PC-3 (cell line): ENCODE measurements around the gene ZBTB46. TPM values are rescaled to one million over a fixed set of nuclear protein-coding genes. Genes with fewer than 3 reads are reported as not detected.

Source experiments
- ATAC-seq: fragments of 200-7000 bp; cut with Tn5 transposase; 2 replicates; pipeline ENCODE4 v1.9.1; 2020; ENCODE audit warnings: mild to moderate bottlenecking, moderate library complexity
- BruUV-seq: library from RNA; stranded (reverse); fragments of 400-500 nt; replicated peaks from 2 replicates; lab custom pipeline; 2021; lab: Mats Ljungman, UMichigan
- CTCF ChIA-PET: fragments of 300-600 bp; sonication (Branson Sonifier 250); formaldehyde crosslinking; loops from one replicate; lab custom pipeline; 2022; ENCODE audit warnings: antibody characterized with exemption; lab: Charles Lee
- POLR2A ChIA-PET: fragments of 300-600 bp; sonication (Branson Sonifier 250); formaldehyde crosslinking; loops from one replicate; lab custom pipeline; 2022; ENCODE audit warnings: antibody characterized with exemption; ENCODE audit not compliant: unreplicated experiment; lab: Charles Lee
- DNase-seq: peaks from one replicate; pipeline ENCODE4 v3.0.0-alpha.2; 2015
- H2AFZ ChIP-seq: fragments of 300-600 bp; sonication (generic); 2 replicates; pipeline ENCODE4 v1.6.0; 2016; ENCODE audit warnings: antibody characterized with exemption, low read length
- H3F3A ChIP-seq: fragments of 300-600 bp; sonication (generic); one replicate; pipeline ENCODE4 v1.6.0; 2017; ENCODE audit warnings: antibody characterized with exemption, low read length, control low read depth, mild to moderate bottlenecking; ENCODE audit not compliant: unreplicated experiment
- H3K27ac ChIP-seq: fragments of 300-600 bp; sonication (generic); 2 replicates; pipeline ENCODE4 v1.5.1; 2016; ENCODE audit warnings: mild to moderate bottlenecking, low read length
- H3K27me3 ChIP-seq: fragments of 300-600 bp; sonication (generic); 2 replicates; pipeline ENCODE4 v1.6.1; 2016; ENCODE audit warnings: low read length, mixed read lengths
- H3K36me3 ChIP-seq: fragments of 300-600 bp; sonication (generic); 2 replicates; pipeline ENCODE4 v1.6.1; 2016; ENCODE audit warnings: low read depth, mixed run types, low read length, mixed read lengths
- H3K4me1 ChIP-seq: fragments of 300-600 bp; sonication (generic); 2 replicates; pipeline ENCODE4 v1.5.1; 2016; ENCODE audit warnings: low read length; ENCODE audit not compliant: insufficient read depth
- H3K4me2 ChIP-seq: fragments of 300-600 bp; sonication (generic); 2 replicates; pipeline ENCODE4 v1.6.0; 2016; ENCODE audit warnings: low read length
- H3K4me3 ChIP-seq: fragments of 300-600 bp; sonication (generic); 2 replicates; pipeline ENCODE4 v1.5.1; 2016; ENCODE audit warnings: mild to moderate bottlenecking, low read length, mixed read lengths
- H3K79me2 ChIP-seq: fragments of 300-600 bp; sonication (generic); 2 replicates; pipeline ENCODE4 v1.6.1; 2017; ENCODE audit warnings: low read length, mixed read lengths
- H3K9ac ChIP-seq: fragments of 300-600 bp; sonication (generic); 2 replicates; pipeline ENCODE4 v1.6.0; 2016; ENCODE audit warnings: mild to moderate bottlenecking, low read length
- H3K9me2 ChIP-seq: fragments of 300-600 bp; sonication (generic); replicated peaks from 2 replicates; pipeline ENCODE4 v1.6.1; 2016; ENCODE audit warnings: mixed run types, low read length, mixed read lengths
- H3K9me3 ChIP-seq: fragments of 300-600 bp; sonication (generic); 2 replicates; pipeline ENCODE4 v1.6.1; 2016; ENCODE audit warnings: low read length, mixed read lengths
- H4K20me1 ChIP-seq: fragments of 300-600 bp; sonication (generic); 2 replicates; pipeline ENCODE4 v1.6.1; 2016; ENCODE audit warnings: low read length, mixed read lengths
- EZH2 ChIP-seq: fragments of 300-600 bp; sonication (generic); IDR thresholded peaks from one replicate; pipeline ENCODE4 v1.6.1; 2017; ENCODE audit warnings: antibody characterized with exemption, mild to moderate bottlenecking, low read length; ENCODE audit not compliant: unreplicated experiment
- EZH2phosphoT487 ChIP-seq: fragments of 300-600 bp; sonication (generic); IDR thresholded peaks from 2 replicates; pipeline ENCODE4 v1.6.1; 2018; ENCODE audit warnings: mild to moderate bottlenecking, antibody characterized with exemption, low read length, borderline replicate concordance
- intact Hi-C: fragments of 100-400 bp; cut with micrococcal nuclease; formaldehyde crosslinking; loops from 2 replicates; pipeline ENCODE4 v1.9.0; 2023
- total RNA-seq: library from RNA; depleted of rRNA; stranded (reverse); fragments of >200 nt; gene quantifications from 2 replicates; pipeline ENCODE4 v1.2.3, GENCODE V29; 2014
- TF ChIP-seq, protein P1 (sequence below): fragments of 300-600 bp; sonication (generic); conservative IDR thresholded peaks from 2 replicates; pipeline ENCODE4 v1.5.1; 2017; ENCODE audit warnings: antibody characterized with exemption, low read depth, mild to moderate bottlenecking, low read length

ZBTB46 gene
- total RNA-seq, 1 experiment from 2014 or later, result 7.3 TPM

DNA sequence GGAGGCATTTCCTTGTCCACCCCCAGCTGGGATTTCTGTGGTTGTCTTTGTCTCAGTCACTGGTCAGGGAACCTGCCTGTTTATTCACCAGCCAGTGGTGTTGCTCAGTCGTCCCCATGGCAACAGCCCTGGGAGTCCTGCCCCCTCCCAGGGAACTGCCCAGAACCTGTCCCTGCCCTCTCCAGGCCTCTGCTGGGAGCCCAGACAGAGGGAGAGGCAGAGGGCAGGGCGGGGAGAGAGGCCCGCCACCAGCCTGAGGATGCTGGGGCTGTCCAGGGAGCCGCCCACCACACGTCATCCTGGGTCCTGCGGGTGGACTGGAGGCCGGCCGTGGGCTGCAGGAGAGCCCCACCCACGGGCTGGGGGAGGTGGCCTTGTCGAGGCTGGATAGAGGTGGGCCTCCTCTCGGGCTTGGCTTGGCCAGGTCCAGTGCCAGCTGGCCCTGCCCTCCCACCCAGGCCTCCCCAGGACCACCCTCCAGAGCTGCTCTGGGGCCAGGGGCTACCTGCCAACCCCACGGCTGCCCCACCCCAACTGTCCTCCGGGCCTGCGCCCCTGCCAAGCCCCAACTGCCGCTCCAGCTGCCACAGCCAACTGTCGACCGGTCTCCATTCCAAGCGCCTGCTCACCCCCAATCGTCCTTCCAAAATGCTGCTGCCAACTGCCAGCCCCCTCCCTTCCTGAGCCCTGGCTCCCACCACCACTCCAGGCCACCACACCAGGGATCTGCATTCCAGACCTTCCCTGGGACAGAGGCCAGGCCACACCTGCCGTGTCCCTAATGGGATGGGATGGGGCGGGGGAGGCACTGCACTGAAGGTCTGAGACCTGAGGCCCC is 4.2 kb upstream of the ZBTB46 start:
- H4K20me1 ChIP-seq, result no peaks in the 10 kb centered on the region

DNA sequence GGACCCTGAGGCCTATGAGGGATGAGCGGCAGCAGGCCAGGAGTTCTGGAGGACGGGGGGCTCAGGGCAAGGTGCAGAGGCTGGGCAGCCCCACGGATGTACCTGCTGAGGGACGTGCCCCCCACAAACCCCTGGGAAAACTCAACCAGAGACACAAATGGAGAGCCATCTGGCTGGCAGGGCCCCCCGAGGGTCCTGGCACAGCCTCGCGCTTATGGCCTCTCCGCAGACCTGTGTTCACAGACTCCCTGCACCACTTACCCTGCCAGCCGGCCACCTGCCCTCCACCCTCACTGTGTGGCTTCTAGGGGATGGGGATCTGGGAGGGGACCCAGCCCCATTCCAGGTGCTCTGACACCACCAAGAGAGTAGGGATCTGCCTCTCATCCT is 3.4 kb upstream of the ZBTB46 start:
- TF ChIP-seq EZH2phosphoT487 (no peak), EZH2 (no peak)
- Histone ChIP-seq H3K9me2 (no peaks in the 10 kb centered on the region), H3F3A (no peaks in the 10 kb centered on the region), H2AFZ (no peak overlapping the region), H3K27me3 (no peaks in the 10 kb centered on the region), H3K79me2 (no peaks in the 10 kb centered on the region), H3K27ac (no peak overlapping the region), H3K4me1 (peaks cover 5% of the 10 kb centered on the region; the same call in 1 of the 2 replicates), H3K4me2 (peak overlapping the region; percentile 38), H3K9ac (no peak overlapping the region), H3K9me3 (no peaks in the 10 kb centered on the region), H3K4me3 (no peak overlapping the region), H4K20me1 (no peaks in the 10 kb centered on the region), H3K36me3 (no peaks in the 10 kb centered on the region)
- ATAC-seq (no peak), DNase-seq (no peak)
- ChIA-PET CTCF (no interaction called here), POLR2A (no interaction called here)
- no TSS peak for BruUV-seq
- intact Hi-C loops, result no loop called here

More for the DNA sequence above, 4.2 kb upstream of the ZBTB46 start:
- Histone ChIP-seq H2AFZ (no peak overlapping the region), H3K4me2 (peak overlapping the region; percentile 38), H3K27me3 (no peaks in the 10 kb centered on the region), H3K9ac (no peak overlapping the region), H3K79me2 (no peaks in the 10 kb centered on the region), H3F3A (no peaks in the 10 kb centered on the region), H3K27ac (no peak overlapping the region), H3K4me1 (peaks cover 5% of the 10 kb centered on the region; the same call in 1 of the 2 replicates), H3K9me3 (no peaks in the 10 kb centered on the region), H3K9me2 (no peaks in the 10 kb centered on the region), H3K4me3 (no peak overlapping the region), H3K36me3 (no peaks in the 10 kb centered on the region)
- intact Hi-C loops, result no loop called here
- DNase-seq (peak; percentile 91), ATAC-seq (peak; percentile 93)
- no peak for TF ChIP-seq EZH2phosphoT487
- TF ChIP-seq, protein P1, sequence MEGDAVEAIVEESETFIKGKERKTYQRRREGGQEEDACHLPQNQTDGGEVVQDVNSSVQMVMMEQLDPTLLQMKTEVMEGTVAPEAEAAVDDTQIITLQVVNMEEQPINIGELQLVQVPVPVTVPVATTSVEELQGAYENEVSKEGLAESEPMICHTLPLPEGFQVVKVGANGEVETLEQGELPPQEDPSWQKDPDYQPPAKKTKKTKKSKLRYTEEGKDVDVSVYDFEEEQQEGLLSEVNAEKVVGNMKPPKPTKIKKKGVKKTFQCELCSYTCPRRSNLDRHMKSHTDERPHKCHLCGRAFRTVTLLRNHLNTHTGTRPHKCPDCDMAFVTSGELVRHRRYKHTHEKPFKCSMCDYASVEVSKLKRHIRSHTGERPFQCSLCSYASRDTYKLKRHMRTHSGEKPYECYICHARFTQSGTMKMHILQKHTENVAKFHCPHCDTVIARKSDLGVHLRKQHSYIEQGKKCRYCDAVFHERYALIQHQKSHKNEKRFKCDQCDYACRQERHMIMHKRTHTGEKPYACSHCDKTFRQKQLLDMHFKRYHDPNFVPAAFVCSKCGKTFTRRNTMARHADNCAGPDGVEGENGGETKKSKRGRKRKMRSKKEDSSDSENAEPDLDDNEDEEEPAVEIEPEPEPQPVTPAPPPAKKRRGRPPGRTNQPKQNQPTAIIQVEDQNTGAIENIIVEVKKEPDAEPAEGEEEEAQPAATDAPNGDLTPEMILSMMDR, result no peak
- no peak for TF ChIP-seq EZH2
- BruUV-seq, result no TSS peak
- POLR2A ChIA-PET, result no interaction called here
- CTCF ChIA-PET, result no interaction called here

DNA sequence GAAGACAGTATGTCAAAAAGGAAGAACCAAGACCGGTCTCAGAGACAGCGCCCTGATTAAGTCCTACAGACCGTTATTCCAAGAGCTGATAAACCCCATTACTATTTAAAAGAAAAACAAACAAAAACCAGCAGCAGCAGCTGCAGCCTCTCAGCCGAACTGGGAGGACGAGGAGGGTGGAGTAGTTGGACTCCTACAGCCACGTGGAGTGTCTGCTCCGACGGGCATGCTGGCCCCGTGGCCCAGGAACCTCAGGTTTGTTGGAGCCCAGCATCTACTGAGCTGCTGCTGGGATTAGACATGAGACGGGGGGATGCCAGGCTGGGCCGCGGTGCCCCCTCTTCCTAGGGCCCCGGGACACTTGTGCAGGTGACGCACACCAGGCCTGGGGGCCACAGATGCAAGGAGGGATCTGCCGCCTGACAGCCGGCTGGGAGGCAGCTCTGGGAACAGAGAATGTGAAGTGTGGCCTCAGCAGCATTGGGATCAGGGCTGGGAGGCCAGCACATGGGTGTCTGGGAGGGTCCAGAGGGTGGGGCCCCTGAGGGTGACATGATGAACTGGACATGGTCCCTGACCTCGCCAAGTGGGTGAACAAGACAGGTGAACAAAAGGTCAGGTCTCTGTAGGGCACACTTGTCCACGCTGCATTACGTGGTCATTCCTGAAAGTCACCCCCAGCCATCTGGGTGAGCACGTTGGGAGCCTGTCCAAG is 2.9 kb upstream of the ZBTB46 start:
- TF ChIP-seq EZH2phosphoT487, result no peak
- TF ChIP-seq, protein P1, result no peak
- no peak for TF ChIP-seq EZH2
- no peaks in the 10 kb centered on the region for H3K27me3 ChIP-seq
- no peak overlapping the region for H3K4me2 ChIP-seq

More for the DNA sequence above, 2.9 kb upstream of the ZBTB46 start:
- Histone ChIP-seq H3F3A (no peaks in the 10 kb centered on the region), H3K9me3 (no peaks in the 10 kb centered on the region), H3K4me3 (no peak overlapping the region), H3K79me2 (no peaks in the 10 kb centered on the region), H3K27ac (no peak overlapping the region), H2AFZ (no peak overlapping the region), H3K9ac (no peak overlapping the region), H4K20me1 (no peaks in the 10 kb centered on the region), H3K9me2 (no peaks in the 10 kb centered on the region), H3K4me1 (peaks cover 5% of the 10 kb centered on the region; the same call in 1 of the 2 replicates), H3K36me3 (no peaks in the 10 kb centered on the region)
- no TSS peak for BruUV-seq
- intact Hi-C loops, result no loop called here
- ChIA-PET POLR2A (no interaction called here), CTCF (no interaction called here)
- ATAC-seq (no peak), DNase-seq (no peak)
